RWPE2 (cell line): ENCODE results near the gene C21orf58.

ENCODE experiments used
- ATAC-seq: fragments of 200-7000 bp; cut with Tn5 transposase; 3 replicates; pipeline ENCODE4 v1.9.1; 2021; ENCODE audit warnings: low read depth
- DNase-seq: peaks from one replicate; pipeline ENCODE4 v3.0.0-alpha.2; 2020; ENCODE audit warnings: low spot score
- H3K27ac ChIP-seq: fragments of 450-650 bp; 2 replicates; pipeline ENCODE4 v1.5.1; 2017; ENCODE audit warnings: mild to moderate bottlenecking; ENCODE audit not compliant: poor library complexity, severe bottlenecking
- H3K27me3 ChIP-seq: fragments of 250-450 bp; sonication (Bioruptor Pico); 2 replicates; pipeline ENCODE4 v1.5.1; 2021; ENCODE audit warnings: mild to moderate bottlenecking, moderate library complexity; ENCODE audit not compliant: insufficient read depth, poor library complexity, severe bottlenecking
- H3K36me3 ChIP-seq: fragments of 250-450 bp; sonication (Bioruptor Pico); 2 replicates; pipeline ENCODE4 v1.5.1; 2020; ENCODE audit warnings: low read depth, mild to moderate bottlenecking, moderate library complexity
- H3K4me1 ChIP-seq: fragments of 250-450 bp; sonication (Bioruptor Pico); 2 replicates; pipeline ENCODE4 v1.5.1; 2021; ENCODE audit warnings: mild to moderate bottlenecking, moderate library complexity; ENCODE audit not compliant: insufficient read depth, poor library complexity, severe bottlenecking
- H3K4me3 ChIP-seq: fragments of 250-450 bp; sonication (Bioruptor Pico); 2 replicates; pipeline ENCODE4 v1.5.1; 2021; ENCODE audit warnings: mild to moderate bottlenecking, moderate library complexity; ENCODE audit not compliant: severe bottlenecking
- H3K9me3 ChIP-seq: fragments of 250-450 bp; sonication (Bioruptor Pico); 2 replicates; pipeline ENCODE4 v1.5.1; 2021; ENCODE audit warnings: mild to moderate bottlenecking, moderate library complexity; ENCODE audit not compliant: severe bottlenecking
- CTCF ChIP-seq: fragments of 450-650 bp; IDR thresholded peaks from one replicate; pipeline ENCODE4 v1.5.1; 2017; ENCODE audit warnings: mild to moderate bottlenecking, moderate library complexity; ENCODE audit not compliant: poor library complexity, severe bottlenecking

C21orf58 gene

DNA sequence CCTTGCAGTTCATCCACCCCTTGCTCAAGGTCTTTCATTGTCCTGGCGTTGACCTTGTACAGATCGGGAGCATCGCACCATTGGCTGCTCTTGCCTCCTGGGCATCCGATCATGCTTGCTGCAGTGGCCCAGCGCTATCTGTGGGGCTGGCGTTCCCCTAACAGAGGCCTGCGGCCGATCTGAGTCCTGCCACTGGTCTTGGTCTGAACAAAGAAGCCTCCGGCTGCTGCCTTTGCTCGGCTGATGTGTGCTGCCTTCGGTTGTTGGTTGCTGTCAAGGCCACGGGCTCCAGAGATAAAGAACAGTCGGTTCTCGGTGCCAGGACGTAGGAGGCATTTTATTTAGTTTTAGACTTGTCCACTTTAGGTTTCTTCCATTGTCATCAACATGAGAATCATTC, 39.3 kb upstream of the C21orf58 start:
- Histone ChIP-seq H3K4me1 (no peaks in the 10 kb centered on the region), H3K27ac (no peak overlapping the region), H3K27me3 (no peaks in the 10 kb centered on the region), H3K36me3 (peaks cover 46% of the 10 kb centered on the region), H3K4me3 (no peak overlapping the region), H3K9me3 (no peaks in the 10 kb centered on the region)
- no peak for TF ChIP-seq CTCF
- ATAC-seq (no peak), DNase-seq (no peak)

GRCh38 chr21:46361935-46362334, 38.3 kb upstream of the C21orf58 start:
- no peak for ATAC-seq
- Histone ChIP-seq H3K4me3 (no peak overlapping the region), H3K27ac (no peak overlapping the region), H3K4me1 (no peaks in the 10 kb centered on the region), H3K36me3 (peaks cover 51% of the 10 kb centered on the region), H3K9me3 (no peaks in the 10 kb centered on the region), H3K27me3 (no peaks in the 10 kb centered on the region)
- no peak for TF ChIP-seq CTCF
- no peak for DNase-seq

GRCh38 chr21:46361176-46361575, 37.5 kb upstream of the C21orf58 start:
- H3K27ac ChIP-seq = no peak overlapping the region
- no peak for TF ChIP-seq CTCF
- H3K27me3 ChIP-seq = no peaks in the 10 kb centered on the region
- ATAC-seq = no peak
- H3K4me3 ChIP-seq = no peak overlapping the region
- peaks cover 46% of the 10 kb centered on the region for H3K36me3 ChIP-seq
- no peak for DNase-seq
- H3K4me1 ChIP-seq = no peaks in the 10 kb centered on the region
- no peaks in the 10 kb centered on the region for H3K9me3 ChIP-seq

GRCh38 chr21:46357684-46358425, 34.2 kb upstream of the C21orf58 start:
- no peak for TF ChIP-seq CTCF
- H3K4me1 ChIP-seq = no peaks in the 10 kb centered on the region
- ATAC-seq = no peak
- no peaks in the 10 kb centered on the region for H3K27me3 ChIP-seq
- H3K4me3 ChIP-seq = no peak overlapping the region
- no peaks in the 10 kb centered on the region for H3K9me3 ChIP-seq
- H3K27ac ChIP-seq = no peak overlapping the region
- no peak for DNase-seq
- H3K36me3 ChIP-seq = peaks cover 46% of the 10 kb centered on the region

GRCh38 chr21:46357335-46357604, 33.6 kb upstream of the C21orf58 start:
- Histone ChIP-seq H3K36me3 (peaks cover 52% of the 10 kb centered on the region), H3K9me3 (no peaks in the 10 kb centered on the region), H3K4me1 (no peaks in the 10 kb centered on the region), H3K4me3 (no peak overlapping the region), H3K27me3 (no peaks in the 10 kb centered on the region), H3K27ac (no peak overlapping the region)
- ATAC-seq (no peak), DNase-seq (no peak)
- TF ChIP-seq CTCF = no peak
